Nephron (organoid): Measurements from ENCODE around the gene PRM2.

Experiments
- H3K27ac Mint-ChIP-seq, 3 experiments: 2 replicates each; pipeline ENCODE4 v1.8.0; 2020; ENCODE audit warnings: mixed read lengths in 3 of 3, mild to moderate bottlenecking in 2 of 3, moderate library complexity in 1 of 3
- H3K27me3 Mint-ChIP-seq: 2 replicates; pipeline ENCODE4 v1.8.0; 2021; ENCODE audit warnings: low read depth, mild to moderate bottlenecking, moderate library complexity, mixed read lengths
- H3K36me3 Mint-ChIP-seq: 2 replicates; pipeline ENCODE4 v1.8.0; 2020; ENCODE audit warnings: low read depth, mixed read lengths
- H3K4me1 Mint-ChIP-seq: 2 replicates; pipeline ENCODE4 v1.8.0; 2020; ENCODE audit warnings: mixed read lengths
- H3K4me3 Mint-ChIP-seq, 3 experiments: 2 replicates each; pipeline ENCODE4 v1.8.0; 2020; ENCODE audit warnings: mild to moderate bottlenecking in 3 of 3, mixed read lengths in 3 of 3, moderate library complexity in 2 of 3
- H3K9me3 Mint-ChIP-seq: 2 replicates; pipeline ENCODE4 v1.8.0; 2020; ENCODE audit warnings: mixed read lengths
- TF ChIP-seq, protein P1 (sequence below), 3 experiments: fragments of 200-600 bp; sonication (generic); IDR thresholded peaks; one replicate each; pipeline ENCODE4 v1.5.0; 2021; ENCODE audit warnings: antibody characterized with exemption in 3 of 3; ENCODE audit not compliant: unreplicated experiment in 3 of 3

The PRM2 gene

DNA sequence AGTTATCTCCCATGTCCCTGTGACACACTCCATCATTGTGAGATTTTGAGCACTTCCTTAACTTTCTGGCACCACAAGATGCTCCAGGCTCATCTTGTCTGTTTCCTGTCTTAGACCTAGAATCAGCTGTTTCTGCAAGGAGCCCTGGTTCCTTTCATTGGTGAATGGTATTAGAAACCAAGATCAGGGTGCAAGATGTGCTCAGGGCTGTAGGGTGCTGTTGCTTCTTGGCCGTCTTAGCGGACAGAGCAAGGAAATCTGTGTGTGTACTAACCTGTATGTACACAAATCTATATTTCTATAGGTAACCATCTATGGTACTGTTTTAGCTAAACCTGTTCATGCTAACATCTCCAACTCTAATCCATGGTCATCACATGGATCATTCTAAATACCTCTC lies 12.9 kb upstream of the PRM2 start:
- Mint-ChIP-seq H3K27ac (no peak overlapping the region), H3K27me3 (peaks cover 9% of the 10 kb centered on the region), H3K4me1 (peaks cover 8% of the 10 kb centered on the region), H3K4me3 (no peak overlapping the region), H3K9me3 (peaks cover 4% of the 10 kb centered on the region), H3K36me3 (no peaks in the 10 kb centered on the region)
- TF ChIP-seq, protein P1, sequence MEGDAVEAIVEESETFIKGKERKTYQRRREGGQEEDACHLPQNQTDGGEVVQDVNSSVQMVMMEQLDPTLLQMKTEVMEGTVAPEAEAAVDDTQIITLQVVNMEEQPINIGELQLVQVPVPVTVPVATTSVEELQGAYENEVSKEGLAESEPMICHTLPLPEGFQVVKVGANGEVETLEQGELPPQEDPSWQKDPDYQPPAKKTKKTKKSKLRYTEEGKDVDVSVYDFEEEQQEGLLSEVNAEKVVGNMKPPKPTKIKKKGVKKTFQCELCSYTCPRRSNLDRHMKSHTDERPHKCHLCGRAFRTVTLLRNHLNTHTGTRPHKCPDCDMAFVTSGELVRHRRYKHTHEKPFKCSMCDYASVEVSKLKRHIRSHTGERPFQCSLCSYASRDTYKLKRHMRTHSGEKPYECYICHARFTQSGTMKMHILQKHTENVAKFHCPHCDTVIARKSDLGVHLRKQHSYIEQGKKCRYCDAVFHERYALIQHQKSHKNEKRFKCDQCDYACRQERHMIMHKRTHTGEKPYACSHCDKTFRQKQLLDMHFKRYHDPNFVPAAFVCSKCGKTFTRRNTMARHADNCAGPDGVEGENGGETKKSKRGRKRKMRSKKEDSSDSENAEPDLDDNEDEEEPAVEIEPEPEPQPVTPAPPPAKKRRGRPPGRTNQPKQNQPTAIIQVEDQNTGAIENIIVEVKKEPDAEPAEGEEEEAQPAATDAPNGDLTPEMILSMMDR (IDR thresholded peaks at IDR 0.05; ENCODE audit: unreplicated experiment in 3 of 3) = no peak

DNA sequence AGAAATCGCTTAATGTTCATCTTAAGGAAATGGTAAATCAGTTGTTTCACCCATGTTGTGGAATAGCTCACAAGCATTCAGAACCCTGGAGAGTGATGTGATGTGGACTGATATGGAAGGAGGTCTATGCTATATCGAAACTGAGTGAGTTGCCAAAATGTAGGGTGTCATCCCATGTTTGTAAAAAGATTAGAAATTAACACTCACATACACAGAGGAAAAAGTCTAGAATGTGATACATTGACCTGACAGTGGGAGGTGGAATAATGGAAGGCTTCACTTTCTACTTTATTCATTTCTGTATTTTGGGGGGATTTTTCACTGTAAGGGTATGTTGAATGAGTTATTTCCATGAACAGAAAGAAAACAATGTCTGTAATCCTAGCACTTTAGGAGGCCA lies 9.6 kb upstream of the PRM2 start:
- peaks cover 14% of the 10 kb centered on the region for H3K27me3 Mint-ChIP-seq
- TF ChIP-seq, protein P1 (IDR thresholded peaks at IDR 0.05; ENCODE audit: unreplicated experiment in 3 of 3) = no peak
- no peaks in the 10 kb centered on the region for H3K4me1 Mint-ChIP-seq
- peaks cover 4% of the 10 kb centered on the region for H3K9me3 Mint-ChIP-seq
- H3K4me3 Mint-ChIP-seq = no peak overlapping the region
- H3K27ac Mint-ChIP-seq = no peak overlapping the region
- H3K36me3 Mint-ChIP-seq = no peaks in the 10 kb centered on the region

DNA sequence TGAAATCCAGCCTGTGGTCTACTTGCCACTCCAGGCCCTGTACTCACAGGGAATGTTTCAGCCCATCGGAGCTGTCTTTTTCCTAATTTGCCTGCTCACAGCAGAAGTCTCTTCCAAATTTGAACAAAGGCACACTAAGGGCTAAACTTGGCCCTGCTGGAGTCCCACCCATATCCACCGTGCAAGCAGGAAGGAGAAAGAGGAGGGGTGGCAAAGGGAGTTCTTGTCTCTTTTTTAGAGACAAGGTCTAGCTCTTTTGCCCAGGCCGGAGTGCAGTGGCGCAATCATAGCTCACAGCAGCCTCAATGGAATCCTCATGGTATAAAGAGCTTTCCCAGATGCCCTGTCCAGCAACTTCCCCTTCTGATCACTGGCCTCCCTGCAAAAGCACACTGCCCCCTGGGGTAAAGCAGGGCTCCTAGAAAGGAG lies 7.6 kb upstream of the PRM2 start:
- Mint-ChIP-seq H3K9me3 (peaks cover 4% of the 10 kb centered on the region), H3K27me3 (peaks cover 14% of the 10 kb centered on the region), H3K4me3 (no peak overlapping the region), H3K27ac (no peak overlapping the region), H3K4me1 (no peaks in the 10 kb centered on the region), H3K36me3 (no peaks in the 10 kb centered on the region)
- TF ChIP-seq, protein P1 (IDR thresholded peaks at IDR 0.05; ENCODE audit: unreplicated experiment in 3 of 3) = no peak

DNA sequence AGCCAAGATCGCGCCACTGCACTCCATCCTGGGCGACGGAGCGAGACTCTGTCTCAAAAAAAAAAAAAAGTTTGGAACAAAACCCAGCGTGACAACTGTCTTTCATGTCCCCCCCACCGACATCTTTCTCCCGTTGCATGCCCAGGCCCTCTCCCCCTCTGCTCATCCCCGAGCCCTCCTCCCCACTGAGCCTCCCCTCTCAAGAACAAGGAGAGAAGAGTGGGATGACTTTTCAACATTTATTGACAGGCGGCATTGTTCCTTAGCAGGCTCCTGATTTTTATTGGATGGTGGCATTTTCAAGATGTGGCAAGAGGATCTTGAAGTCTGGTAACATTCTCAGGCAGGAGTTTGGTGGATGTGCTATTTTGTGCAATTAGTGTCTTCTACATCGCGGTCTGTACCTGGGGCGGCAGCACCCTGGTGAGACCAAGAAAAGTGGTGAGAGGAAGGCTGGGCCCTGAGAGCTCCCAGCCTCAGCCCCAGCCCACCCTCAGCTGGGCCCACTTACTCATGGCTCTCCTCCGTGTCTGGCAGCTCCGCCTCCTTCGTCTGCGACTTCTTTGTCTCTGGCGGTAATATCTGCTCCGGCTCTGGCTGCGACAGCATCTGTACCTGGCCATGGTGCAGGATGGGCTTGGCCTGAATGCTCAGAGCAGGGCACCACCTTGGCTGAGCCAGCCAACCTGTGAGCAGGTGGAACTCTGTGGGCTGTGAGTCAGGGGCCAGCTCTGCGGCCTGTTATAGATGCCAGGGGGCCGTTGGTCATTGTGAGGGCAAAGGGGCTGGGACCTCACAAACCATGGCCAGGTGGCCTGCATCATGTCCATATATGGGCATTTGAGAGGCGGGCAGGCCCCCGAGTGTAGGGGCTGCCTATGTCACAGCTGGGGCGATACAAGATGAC lies 4.6 kb upstream of the PRM2 start, which contains the start of gene PRM1:
Gene PRM1 (minus strand): TSS at position 715 of the 907 bp plus-strand sequence. CDS start 92 bp downstream, at position 623.
- Mint-ChIP-seq H3K36me3 (no peaks in the 10 kb centered on the region), H3K4me1 (no peaks in the 10 kb centered on the region), H3K9me3 (no peaks in the 10 kb centered on the region), H3K27me3 (peaks cover 13% of the 10 kb centered on the region), H3K27ac (no peak within 1 kb of the TSS), H3K4me3 (no peak within 1 kb of the TSS)
- TF ChIP-seq, protein P1 (IDR thresholded peaks at IDR 0.05; ENCODE audit: unreplicated experiment in 3 of 3) = no peak

DNA sequence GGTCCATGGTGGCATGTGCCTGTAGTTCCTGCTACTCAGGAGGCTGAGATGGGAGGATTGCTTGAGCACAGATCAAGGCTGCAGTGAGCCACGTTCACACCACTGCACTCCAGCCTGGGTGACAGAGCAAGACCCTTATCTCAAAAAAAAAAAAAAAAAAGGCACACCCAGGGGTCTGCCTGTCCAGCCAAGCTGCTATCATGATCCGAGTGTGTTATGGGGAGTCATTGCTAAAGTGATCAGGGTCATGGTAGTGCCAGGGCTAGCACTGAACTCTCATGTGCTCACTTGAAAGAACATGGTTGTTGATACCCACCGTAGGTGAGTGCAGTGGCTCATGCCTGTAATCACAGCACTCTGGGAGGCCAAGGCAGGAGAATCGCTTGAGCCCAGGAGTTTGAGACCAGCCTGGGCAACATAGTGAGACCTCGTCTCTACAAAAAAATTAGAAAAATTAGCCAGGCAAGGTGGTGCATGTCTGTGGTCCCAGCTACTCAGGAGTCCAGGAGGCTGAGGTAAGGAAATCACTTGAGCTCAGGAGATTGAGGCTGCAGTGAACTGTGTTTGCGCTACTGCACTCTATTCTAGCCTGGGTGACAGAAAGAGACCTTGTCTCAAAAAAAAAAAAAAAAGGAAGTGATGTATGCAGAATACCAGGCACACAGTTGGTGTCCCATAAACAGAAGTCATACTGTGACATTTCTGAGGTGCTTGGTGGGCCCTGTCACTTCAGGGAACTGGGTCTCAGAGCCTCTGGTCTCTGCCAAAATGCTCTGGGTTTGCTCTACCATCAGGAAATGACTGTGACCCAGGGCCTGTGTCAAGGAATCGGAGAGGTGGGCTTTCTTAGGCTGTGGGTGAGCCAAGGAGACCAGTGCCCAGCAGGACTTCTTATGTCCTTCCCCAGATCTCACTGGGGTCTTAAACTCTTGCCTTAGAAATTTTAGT lies 2.7 kb upstream of the PRM2 start:
- Mint-ChIP-seq H3K4me3 (no peak overlapping the region), H3K36me3 (no peaks in the 10 kb centered on the region), H3K4me1 (peaks cover 2% of the 10 kb centered on the region), H3K27ac (no peak overlapping the region), H3K9me3 (no peaks in the 10 kb centered on the region), H3K27me3 (peaks cover 13% of the 10 kb centered on the region)
- TF ChIP-seq, protein P1 (IDR thresholded peaks at IDR 0.05; ENCODE audit: unreplicated experiment in 3 of 3) = no peak
